B cell (primary cell): ENCODE data around the gene CMIP. TPM values are rescaled to one million over a fixed set of nuclear protein-coding genes. Genes with fewer than 3 reads are reported as not detected.

Experiments used
- ATAC-seq: fragments of 200-7000 bp; cut with Tn5 transposase; one replicate; pipeline ENCODE4 v1.10.0; 2021; ENCODE audit warnings: low read depth, mild to moderate bottlenecking, moderate number of reproducible peaks, moderate library complexity
- CTCF ChIA-PET: fragments of 350-600 bp; sonication (Branson Sonifier 250); formaldehyde crosslinking; loops from one replicate; lab custom pipeline; 2021; ENCODE audit warnings: antibody characterized with exemption, inconsistent platforms; lab: Charles Lee
- POLR2A ChIA-PET: fragments of 350-600 bp; sonication (Branson Sonifier 250); formaldehyde crosslinking; loops from one replicate; lab custom pipeline; 2021; ENCODE audit warnings: antibody characterized with exemption; lab: Charles Lee
- DNase-seq: peaks from one replicate; pipeline ENCODE4 v3.0.0; 2013
- H2AFZ ChIP-seq: 2 replicates; pipeline ENCODE4 v1.6.1; 2012; ENCODE audit warnings: mild to moderate bottlenecking, low read depth, low read length; ENCODE audit not compliant: insufficient read depth, poor library complexity, severe bottlenecking
- H3K27ac ChIP-seq, 2 donors: 1 replicate in 1 of 2; 2 replicates in 1 of 2; pipeline ENCODE4 v1.5.1; 2012 to 2013; ENCODE audit warnings: low read length in 2 of 2, mild to moderate bottlenecking in 2 of 2, moderate library complexity in 1 of 2
- H3K27me3 ChIP-seq, 4 experiments: fragments of 200-600 bp in 1 of 4; sonication (generic) in 1 of 4; replicated peaks in 1 of 4; 1 replicate in 2 of 4; 2 replicates in 2 of 4; pipeline versions ENCODE4 v1.6.1 to v1.7.0; 2013 to 2016; ENCODE audit warnings: low read length in 3 of 4, mild to moderate bottlenecking in 2 of 4, mixed read lengths in 1 of 4, moderate library complexity in 1 of 4; ENCODE audit not compliant: insufficient read depth in 4 of 4, control insufficient read depth in 3 of 4; ENCODE audit errors: control extremely low read depth in 1 of 4
- H3K36me3 ChIP-seq, 2 experiments: replicated peaks in 1 of 2; 1 replicate in 1 of 2; 2 replicates in 1 of 2; pipeline versions ENCODE4 v1.6.1 to v1.7.1; 2013; ENCODE audit warnings: low read length in 1 of 2; ENCODE audit not compliant: insufficient read depth in 2 of 2, control insufficient read depth in 1 of 2; ENCODE audit errors: control extremely low read depth in 1 of 2, extremely low read depth in 1 of 2
- H3K4me1 ChIP-seq, 2 donors: fragments of 200-600 bp in 1 of 2; sonication (generic) in 1 of 2; 1 replicate in 1 of 2; 2 replicates in 1 of 2; pipeline versions ENCODE4 v1.5.1 to v1.6.1; 2013 to 2017; ENCODE audit warnings: low read length in 2 of 2; ENCODE audit not compliant: control insufficient read depth in 2 of 2, insufficient read depth in 2 of 2
- H3K4me2 ChIP-seq: replicated peaks from 2 replicates; pipeline ENCODE3; 2012; ENCODE audit warnings: mild to moderate bottlenecking, low read depth, low read length; ENCODE audit not compliant: poor library complexity, severe bottlenecking
- H3K4me3 ChIP-seq, 5 experiments: fragments of 200-600 bp in 1 of 5; sonication (generic) in 1 of 5; 1 replicate in 3 of 5; 2 replicates in 2 of 5; pipeline versions ENCODE4 v1.5.1 to v1.7.0; 2011 to 2016; ENCODE audit warnings: low read length in 4 of 5, mild to moderate bottlenecking in 4 of 5, low read depth in 2 of 5, control low read depth in 1 of 5, moderate library complexity in 1 of 5; ENCODE audit not compliant: insufficient read depth in 1 of 5; ENCODE audit errors: control extremely low read depth in 1 of 5, extremely low read depth in 1 of 5
- H3K79me2 ChIP-seq: fragments of 200-600 bp; sonication (generic); one replicate; pipeline ENCODE4 v1.6.0; 2016; ENCODE audit warnings: low read length; ENCODE audit not compliant: control insufficient read depth, insufficient read depth
- H3K9ac ChIP-seq: fragments of 200-600 bp; sonication (generic); 2 replicates; pipeline ENCODE4 v1.6.1; 2017; ENCODE audit warnings: mild to moderate bottlenecking, low read length, moderate library complexity
- H3K9me3 ChIP-seq, 3 donors: one replicate each; pipeline versions ENCODE4 v1.6.1 to v1.7.1; 2013; ENCODE audit warnings: low read length in 2 of 3; ENCODE audit not compliant: control insufficient read depth in 2 of 3, insufficient read depth in 1 of 3; ENCODE audit errors: control extremely low read depth in 1 of 3
- H4K20me1 ChIP-seq: 2 replicates; pipeline ENCODE4 v1.6.0; 2012; ENCODE audit warnings: mild to moderate bottlenecking, low read length; ENCODE audit not compliant: insufficient read depth, control insufficient read depth, poor library complexity, severe bottlenecking
- H3K27ac Mint-ChIP-seq: one replicate; pipeline ENCODE4 v1.8.0; 2021; ENCODE audit warnings: mixed read lengths
- H3K27me3 Mint-ChIP-seq: one replicate; pipeline ENCODE4 v1.8.0; 2021; ENCODE audit warnings: mixed read lengths
- H3K4me1 Mint-ChIP-seq: one replicate; pipeline ENCODE4 v1.8.0; 2021; ENCODE audit warnings: mixed read lengths
- H3K4me3 Mint-ChIP-seq: one replicate; pipeline ENCODE4 v1.8.0; 2021; ENCODE audit warnings: mixed read lengths
- H3K9me3 Mint-ChIP-seq: one replicate; pipeline ENCODE4 v1.8.0; 2022; ENCODE audit warnings: mixed read lengths; ENCODE audit not compliant: insufficient read depth
- EZH2 ChIP-seq: IDR thresholded peaks from 2 replicates; pipeline ENCODE4 v1.6.1; 2012; ENCODE audit warnings: borderline replicate concordance, low read depth, mild to moderate bottlenecking, moderate library complexity, low read length; ENCODE audit not compliant: insufficient read depth, poor library complexity, severe bottlenecking
- WGBS: methylation state at CpG from one replicate; pipeline ENCODE4 v1.1.5; 2013; ENCODE audit warnings: missing lambda C conversion rate; ENCODE audit not compliant: insufficient coverage; 5-methylcytosine and 5-hydroxymethylcytosine counted together
- intact Hi-C: fragments of 100-400 bp; cut with micrococcal nuclease; formaldehyde crosslinking; loops from one replicate; pipeline ENCODE4 v1.10.0; 2022
- polyA plus RNA-seq: library from polyadenylated mRNA; depleted of rRNA; stranded (reverse); fragments of >200 nt; gene quantifications from 2 replicates; pipeline ENCODE4 v1.2.3, GENCODE V29; 2012
- total RNA-seq, 2 donors: library from RNA; stranded (reverse); fragments of 120-200 nt in 1 of 2; gene quantifications; 1 replicate in 1 of 2; 2 replicates in 1 of 2; pipeline versions ENCODE4 v1.2.3 to v1.2.4, GENCODE V29; 2013 to 2022
- TF ChIP-seq, protein P1 (sequence below): fragments of 200-600 bp; IDR thresholded peaks from one replicate; pipeline ENCODE4 v1.8.0; 2022; ENCODE audit warnings: antibody characterized with exemption, mild to moderate bottlenecking

CMIP gene
- total and polyA plus RNA-seq, 2 donors (not counting 1 experiment from before 2014, with no cell fraction given): 27.1 to 155 TPM

DNA sequence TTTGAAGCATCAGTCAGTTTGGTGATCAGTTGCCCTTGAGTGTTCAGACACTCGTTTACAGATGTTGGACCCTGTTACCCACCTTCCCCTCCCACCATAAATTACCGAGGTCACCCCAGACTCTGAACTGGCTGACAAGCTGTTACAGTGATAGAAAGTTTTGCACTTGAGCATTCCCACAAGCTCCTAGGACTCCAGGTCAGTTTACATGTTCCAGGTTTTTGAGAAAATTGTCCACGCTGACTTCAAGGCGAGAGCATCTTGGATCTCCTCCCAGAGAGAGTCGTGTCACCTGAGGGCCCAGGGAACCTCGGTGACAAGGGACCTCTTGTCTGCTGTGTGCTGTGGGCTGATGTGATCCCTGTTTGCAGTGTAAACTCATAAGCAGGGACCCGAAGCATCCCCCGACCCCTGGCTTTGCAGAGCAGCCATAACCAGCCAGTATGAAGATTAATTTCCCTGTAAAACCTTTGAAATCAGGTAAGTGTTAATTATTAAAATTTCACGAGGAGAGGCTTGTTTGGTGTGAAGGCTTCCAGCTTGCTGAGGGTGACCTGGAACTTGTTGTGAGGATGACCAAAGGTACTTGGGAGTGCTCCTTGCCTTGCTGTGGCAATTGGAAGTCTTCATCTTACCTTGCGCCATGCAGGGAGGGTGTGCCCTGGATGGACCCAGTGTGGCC lies 91.2 kb downstream of the CMIP start:
- peaks cover 6 to 18% of the 10 kb centered on the region in 2 experiments for H3K36me3 ChIP-seq
- Mint-ChIP-seq H3K27ac (no peak overlapping the region), H3K27me3 (no peaks in the 10 kb centered on the region), H3K9me3 (no peaks in the 10 kb centered on the region), H3K4me1 (peaks cover 22% of the 10 kb centered on the region), H3K4me3 (no peak overlapping the region)
- peaks cover 100% of the 10 kb centered on the region for H3K79me2 ChIP-seq
- intact Hi-C loops: loop anchor here (10.0 kb wide), 1 partner anchor 59 kb away; no protein-coding TSS in a partner anchor
- 97% methylated on average over 6 of the region's 10 CpGs for WGBS
- no peaks in the 10 kb centered on the region for H3K9me3 ChIP-seq
- ChIA-PET POLR2A (no interaction called here), CTCF (no interaction called here)
- TF ChIP-seq, protein P1, sequence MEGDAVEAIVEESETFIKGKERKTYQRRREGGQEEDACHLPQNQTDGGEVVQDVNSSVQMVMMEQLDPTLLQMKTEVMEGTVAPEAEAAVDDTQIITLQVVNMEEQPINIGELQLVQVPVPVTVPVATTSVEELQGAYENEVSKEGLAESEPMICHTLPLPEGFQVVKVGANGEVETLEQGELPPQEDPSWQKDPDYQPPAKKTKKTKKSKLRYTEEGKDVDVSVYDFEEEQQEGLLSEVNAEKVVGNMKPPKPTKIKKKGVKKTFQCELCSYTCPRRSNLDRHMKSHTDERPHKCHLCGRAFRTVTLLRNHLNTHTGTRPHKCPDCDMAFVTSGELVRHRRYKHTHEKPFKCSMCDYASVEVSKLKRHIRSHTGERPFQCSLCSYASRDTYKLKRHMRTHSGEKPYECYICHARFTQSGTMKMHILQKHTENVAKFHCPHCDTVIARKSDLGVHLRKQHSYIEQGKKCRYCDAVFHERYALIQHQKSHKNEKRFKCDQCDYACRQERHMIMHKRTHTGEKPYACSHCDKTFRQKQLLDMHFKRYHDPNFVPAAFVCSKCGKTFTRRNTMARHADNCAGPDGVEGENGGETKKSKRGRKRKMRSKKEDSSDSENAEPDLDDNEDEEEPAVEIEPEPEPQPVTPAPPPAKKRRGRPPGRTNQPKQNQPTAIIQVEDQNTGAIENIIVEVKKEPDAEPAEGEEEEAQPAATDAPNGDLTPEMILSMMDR: no peak
- TF ChIP-seq EZH2: no peak
- no peaks in the 10 kb centered on the region for H3K4me1 ChIP-seq
- H3K4me3 ChIP-seq: no peak overlapping the region
- DNase-seq: no peak
- H3K27ac ChIP-seq: no peak overlapping the region
- no peak overlapping the region for H3K9ac ChIP-seq
- no peaks in the 10 kb centered on the region for H3K27me3 ChIP-seq
- no peak overlapping the region for H3K4me2 ChIP-seq
- H4K20me1 ChIP-seq: peaks cover 91% of the 10 kb centered on the region
- no peak for ATAC-seq
- no peak overlapping the region for H2AFZ ChIP-seq

DNA sequence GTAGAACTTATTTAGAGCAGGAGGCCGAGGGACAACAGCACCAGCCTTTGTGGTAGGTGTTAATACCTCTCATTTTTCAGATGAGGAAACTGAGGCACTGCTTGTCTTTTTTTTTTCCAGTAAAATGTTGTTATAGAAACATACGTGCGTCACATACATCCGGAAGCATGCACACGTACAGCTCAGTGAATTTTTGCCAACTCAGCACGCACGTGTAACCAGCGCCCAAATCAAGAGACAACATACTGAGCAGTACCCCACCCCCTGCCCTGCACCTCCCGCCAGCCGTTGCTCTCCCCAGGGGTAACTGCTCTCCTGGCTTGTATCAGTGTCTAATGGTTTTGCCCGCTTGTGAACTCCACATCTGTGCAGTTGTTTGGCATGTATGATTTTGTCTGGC lies 92.0 kb downstream of the CMIP start:
- POLR2A ChIA-PET: no interaction called here
- Histone ChIP-seq H3K36me3 (peaks cover 7 to 18% of the 10 kb centered on the region in 2 experiments), H3K4me2 (no peak overlapping the region), H3K27ac (no peak overlapping the region), H3K4me3 (no peak overlapping the region), H3K4me1 (no peaks in the 10 kb centered on the region), H3K27me3 (no peaks in the 10 kb centered on the region), H3K9me3 (no peaks in the 10 kb centered on the region), H3K9ac (no peak overlapping the region), H4K20me1 (peaks cover 95% of the 10 kb centered on the region), H2AFZ (no peak overlapping the region), H3K79me2 (peaks cover 100% of the 10 kb centered on the region)
- no peak for DNase-seq
- no peak overlapping the region for H3K27ac Mint-ChIP-seq
- H3K4me3 Mint-ChIP-seq: no peak overlapping the region
- H3K9me3 Mint-ChIP-seq: no peaks in the 10 kb centered on the region
- H3K4me1 Mint-ChIP-seq: peaks cover 26% of the 10 kb centered on the region
- TF ChIP-seq, protein P1: no peak
- TF ChIP-seq EZH2: no peak
- 100% methylated on average over 5 of the region's 11 CpGs for WGBS
- no peak for ATAC-seq
- intact Hi-C loops: loop anchor here (10.0 kb wide), 1 partner anchor 58 kb away; no protein-coding TSS in a partner anchor
- H3K27me3 Mint-ChIP-seq: no peaks in the 10 kb centered on the region
- CTCF ChIA-PET: no interaction called here
